ENCODE measurements around the gene SLC23A3. TPM values are rescaled to one million over a fixed set of nuclear protein-coding genes. Genes with fewer than 3 reads are reported as not detected.

Gene SLC23A3, protein sequence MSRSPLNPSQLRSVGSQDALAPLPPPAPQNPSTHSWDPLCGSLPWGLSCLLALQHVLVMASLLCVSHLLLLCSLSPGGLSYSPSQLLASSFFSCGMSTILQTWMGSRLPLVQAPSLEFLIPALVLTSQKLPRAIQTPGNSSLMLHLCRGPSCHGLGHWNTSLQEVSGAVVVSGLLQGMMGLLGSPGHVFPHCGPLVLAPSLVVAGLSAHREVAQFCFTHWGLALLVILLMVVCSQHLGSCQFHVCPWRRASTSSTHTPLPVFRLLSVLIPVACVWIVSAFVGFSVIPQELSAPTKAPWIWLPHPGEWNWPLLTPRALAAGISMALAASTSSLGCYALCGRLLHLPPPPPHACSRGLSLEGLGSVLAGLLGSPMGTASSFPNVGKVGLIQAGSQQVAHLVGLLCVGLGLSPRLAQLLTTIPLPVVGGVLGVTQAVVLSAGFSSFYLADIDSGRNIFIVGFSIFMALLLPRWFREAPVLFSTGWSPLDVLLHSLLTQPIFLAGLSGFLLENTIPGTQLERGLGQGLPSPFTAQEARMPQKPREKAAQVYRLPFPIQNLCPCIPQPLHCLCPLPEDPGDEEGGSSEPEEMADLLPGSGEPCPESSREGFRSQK
- 1.5 TPM for total RNA-seq

DNA sequence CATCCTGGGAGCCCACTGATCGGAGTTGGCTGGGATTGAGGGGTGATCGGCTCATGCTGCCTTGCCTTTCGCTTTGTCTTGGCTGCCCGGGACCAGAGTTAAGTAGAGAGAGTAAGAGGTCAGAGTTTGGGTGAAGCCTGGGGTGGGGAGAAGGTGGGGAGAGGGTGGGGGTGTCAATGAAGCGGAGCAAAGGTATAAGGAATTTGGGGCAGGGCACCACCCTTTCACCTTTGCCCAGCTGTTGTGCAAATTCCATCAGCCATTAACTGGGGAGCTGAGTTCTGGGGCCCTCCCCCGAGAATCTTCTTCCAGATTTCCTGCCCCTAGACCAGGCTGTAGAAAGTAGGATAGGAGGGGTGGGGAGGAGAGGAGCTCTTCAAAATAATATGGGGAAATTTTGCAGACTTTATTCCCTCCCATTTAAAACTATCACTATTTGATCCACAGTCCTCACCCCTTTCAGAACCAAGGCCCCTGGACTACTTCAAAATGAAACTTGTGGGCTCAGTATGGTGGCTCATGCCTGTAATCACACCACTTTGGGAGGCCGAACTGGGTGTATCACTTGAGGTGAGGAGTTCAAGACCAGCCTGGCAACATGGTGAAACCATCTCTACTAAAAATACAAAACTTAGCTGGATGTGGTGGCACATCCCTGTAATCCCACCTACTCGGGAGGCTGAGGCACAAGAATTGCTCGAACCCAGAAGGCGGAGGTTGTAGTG is at the start of gene SLC23A3:
SLC23A3 (minus strand) TSS at position 100 of the 725 bp plus-strand sequence; CDS start at position 55, 45 bp downstream.
- no peak for DNase-seq

DNA sequence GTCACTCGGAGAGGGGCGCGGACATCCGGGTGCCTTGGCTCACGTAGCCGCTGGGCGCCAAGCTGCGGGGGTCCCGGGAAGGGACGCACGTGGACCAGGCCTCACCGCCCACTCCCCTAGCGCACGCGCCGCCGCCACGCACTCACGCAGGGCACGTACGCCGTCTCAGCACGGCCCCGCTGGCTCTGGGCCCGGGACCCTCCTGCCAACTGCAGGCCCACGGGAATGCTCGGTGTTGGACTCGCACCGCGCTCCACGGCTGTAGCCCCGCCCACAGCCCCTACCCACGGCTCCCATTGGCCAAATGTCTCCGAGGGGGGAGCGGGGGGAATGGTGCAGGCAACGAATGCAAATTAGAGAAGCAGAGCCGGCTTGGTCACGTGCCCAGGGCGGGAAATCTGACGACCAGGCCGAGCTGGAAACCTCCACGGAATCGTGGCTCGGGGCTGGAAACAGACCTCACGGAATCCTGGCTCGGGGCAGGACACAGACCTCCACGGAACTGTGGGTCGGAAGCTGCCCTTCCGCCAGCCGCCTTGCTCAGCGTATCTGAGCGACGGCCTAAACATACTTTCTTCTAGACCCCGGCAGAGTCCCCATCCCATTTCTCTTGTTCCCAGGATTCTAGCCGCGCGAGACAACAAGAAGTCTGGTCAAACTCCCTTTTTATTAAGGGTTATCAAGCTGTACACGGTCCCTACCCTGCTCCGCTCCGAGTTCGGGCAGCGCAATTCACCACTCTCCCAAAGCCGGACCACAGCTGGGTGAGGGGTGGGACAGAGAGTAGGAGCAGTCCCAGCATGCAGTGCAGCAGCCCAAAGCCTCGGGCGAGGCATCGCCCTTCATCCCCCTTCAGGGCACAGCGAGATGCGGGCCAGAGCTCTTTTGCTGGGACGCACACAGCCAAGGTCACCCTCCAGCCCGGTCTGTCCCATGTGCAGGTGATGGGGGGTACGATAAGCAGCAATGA is 49.2 kb upstream of the SLC23A3 start, which contains the start of gene ABCB6:
ABCB6 (minus strand) TSS at position 227 of the 970 bp plus-strand sequence. CDS start 285 bp downstream, outside the sequence.
- peak; percentile 95 for DNase-seq

DNA sequence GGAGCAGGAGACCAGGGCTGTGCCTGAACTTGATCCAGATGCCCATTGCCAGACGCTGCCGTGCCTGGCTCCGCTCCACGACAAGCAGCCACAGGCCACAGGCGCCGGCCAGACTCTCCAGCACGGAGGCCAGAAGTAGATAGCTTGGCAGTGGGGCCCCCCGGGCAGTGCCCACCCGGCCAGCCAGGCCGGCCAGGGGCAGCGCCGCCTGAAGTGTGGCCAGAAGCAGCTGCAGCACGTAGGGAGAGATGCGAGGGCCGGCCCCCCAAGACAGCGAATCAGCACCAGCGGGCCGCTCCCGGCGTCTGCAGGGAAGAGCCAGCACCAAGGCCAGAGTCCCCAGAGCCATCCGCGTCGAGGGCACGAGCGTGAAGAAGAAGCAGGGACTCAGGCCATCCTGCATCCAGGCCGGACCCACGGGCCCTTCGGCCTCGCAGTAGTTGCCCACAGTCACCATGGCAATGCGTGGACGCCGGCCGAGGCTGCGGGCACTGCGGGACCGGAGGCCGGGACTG is 48.4 kb upstream of the SLC23A3 start:
- DNase-seq, result peak; percentile 61

DNA sequence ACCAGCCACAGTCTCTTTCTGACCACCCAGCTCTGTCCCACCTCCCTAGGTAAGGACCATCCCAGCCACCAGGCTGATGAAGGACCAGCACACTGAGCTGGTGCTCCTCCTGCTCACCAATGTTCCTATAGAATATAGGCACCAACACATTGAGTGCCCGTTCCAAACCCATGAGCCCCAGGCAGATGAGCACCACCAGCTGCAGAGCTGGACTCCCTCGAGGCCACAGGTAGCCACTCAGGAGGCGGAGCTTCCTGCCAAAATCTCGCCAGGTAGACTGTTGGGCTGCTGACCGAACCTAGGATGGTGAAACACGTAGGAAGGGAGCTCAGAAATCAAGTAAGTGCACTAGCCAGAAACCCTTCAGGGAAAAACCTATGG is 46.7 kb upstream of the SLC23A3 start:
- no peak for DNase-seq

DNA sequence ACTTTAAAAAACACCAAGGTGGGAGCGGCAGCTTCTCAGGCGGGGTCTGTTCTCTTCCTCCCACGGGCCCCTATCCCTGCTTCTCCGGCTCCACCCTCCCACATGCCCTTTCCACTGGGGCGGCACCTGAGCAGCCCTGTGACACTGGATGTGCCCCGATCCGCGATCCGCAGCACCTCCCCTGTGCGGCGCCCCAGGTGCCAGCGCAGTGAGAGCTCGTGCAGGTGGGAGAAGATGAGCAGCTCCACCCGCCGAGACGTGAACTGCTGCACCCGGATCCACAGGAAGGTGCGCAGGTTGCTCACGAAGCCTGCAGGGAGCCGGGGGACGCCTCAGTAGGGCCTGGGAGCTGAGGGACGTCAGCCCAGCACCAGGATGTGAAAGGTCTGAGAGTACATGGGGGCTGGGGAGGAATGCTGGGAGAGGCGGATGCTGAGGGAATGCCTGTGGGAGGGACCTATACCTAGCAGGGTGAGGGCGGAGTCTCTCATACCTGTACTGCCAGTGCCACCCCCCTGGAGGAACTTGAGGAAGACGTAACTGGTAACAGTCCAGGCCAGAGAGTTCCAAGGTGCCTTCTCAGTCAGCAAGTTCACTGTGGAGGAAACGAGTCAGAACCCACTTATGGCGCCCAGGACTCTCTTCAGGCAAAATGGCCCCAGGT is 46.2 kb upstream of the SLC23A3 start:
- DNase-seq, result no peak

DNA sequence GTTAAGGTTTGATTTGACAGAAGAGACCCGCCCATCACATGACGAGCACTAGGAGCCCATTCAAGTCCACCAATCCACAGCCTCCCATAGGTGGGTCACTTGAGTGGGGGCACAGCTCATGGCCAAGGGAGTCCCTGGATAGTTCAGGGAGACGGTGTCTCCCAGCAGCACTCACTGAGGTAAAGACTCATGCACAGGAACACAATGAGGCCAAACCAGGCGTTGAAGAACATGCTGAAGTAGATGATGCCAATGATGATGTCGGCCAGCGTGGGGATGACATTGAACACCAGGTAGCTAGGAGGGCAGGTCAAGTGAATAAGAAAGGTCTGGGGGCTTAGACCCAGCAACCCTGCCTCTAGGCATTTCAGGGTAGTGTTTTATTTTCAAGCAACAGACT is 45.0 kb upstream of the SLC23A3 start:
- no peak for DNase-seq

DNA sequence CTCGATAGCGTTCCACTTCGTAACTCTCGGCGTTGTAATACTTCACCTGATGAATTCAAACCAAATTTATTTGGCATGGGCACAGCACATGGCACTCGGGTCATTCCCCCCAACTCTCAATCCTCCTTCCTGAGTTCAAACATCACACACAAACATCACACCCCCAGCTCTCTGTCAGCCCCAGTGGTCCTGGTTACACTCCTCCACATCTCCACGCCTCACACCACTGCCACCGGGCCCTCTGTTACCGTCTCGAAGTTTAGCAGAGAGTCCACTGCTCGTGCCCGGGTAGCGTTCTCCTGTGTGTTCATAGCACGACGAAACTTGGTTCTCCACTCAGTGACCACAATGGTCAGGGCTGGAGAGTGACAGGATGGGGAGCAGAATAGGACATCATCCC is 44.3 kb upstream of the SLC23A3 start:
- DNase-seq, result no peak

DNA sequence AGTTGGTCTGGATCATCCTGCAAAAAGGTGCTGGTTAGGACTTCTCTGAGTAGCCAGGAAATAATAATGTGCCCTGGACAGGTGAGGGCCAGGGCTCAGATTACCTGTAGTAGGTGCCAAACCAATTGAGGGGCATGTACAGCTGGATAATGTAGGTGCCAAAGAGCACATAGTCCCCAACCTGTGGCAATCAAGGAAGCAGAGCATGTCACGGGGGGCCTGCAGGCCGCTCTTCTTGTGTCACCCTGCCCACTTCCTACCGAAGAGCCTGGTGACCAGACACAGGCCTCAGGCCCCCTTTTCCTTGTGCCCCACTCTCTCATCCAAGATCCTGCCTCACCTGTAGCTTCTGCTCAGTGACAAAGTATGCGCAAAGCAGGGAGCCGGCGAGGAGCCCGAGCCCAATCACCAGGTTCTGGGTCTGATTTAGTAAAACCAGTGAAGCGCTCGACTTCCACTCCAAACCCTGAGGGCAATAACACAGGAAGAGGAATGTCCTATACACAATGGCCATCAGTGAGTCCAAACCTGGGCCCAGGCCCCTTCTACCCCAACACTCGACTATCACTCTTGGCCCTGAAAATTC is 43.8 kb upstream of the SLC23A3 start:
- no peak for DNase-seq

DNA sequence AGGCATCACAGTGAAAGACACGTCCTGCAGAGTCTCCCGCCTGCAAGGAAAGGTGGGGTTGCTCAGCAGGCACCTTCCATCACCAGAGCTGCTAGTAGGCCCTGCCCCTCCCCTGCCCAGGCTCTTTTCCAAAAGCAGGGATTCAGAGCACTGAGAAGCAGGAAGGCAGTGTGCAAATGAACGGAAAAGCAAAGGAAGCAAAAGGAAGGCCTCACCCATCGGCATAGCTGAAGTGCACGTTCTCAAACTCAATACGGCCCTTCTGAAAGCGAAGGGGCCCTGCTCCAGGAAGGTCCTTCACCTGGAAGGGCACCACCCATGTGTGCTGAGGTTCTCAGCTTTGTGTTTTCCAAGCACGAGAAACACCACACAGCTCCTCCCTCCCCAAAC is 43.2 kb upstream of the SLC23A3 start:
- no peak for DNase-seq

DNA sequence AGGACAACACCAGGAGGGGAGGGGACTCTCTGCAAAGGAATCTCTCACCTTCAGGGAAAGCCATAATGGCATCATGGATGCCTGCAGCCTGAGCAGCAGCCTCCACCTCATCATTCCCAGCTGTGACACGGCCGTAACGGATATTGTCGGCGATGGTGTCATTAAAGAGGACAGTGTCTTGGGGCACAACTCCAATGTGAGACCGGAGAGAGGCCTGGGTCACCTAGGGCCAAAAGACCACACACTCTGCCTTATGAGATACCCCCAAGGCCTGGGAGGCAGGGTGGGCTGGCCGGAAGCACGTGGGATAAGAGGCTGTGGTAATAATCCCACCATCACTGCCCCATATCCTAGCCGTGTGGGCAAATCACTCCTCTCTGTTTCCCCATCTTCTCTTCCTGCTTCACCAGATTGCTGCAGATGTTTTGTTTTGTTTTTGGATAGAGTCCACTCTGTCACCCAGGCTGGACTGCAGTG is 41.1 kb upstream of the SLC23A3 start:
- DNase-seq, result no peak

DNA sequence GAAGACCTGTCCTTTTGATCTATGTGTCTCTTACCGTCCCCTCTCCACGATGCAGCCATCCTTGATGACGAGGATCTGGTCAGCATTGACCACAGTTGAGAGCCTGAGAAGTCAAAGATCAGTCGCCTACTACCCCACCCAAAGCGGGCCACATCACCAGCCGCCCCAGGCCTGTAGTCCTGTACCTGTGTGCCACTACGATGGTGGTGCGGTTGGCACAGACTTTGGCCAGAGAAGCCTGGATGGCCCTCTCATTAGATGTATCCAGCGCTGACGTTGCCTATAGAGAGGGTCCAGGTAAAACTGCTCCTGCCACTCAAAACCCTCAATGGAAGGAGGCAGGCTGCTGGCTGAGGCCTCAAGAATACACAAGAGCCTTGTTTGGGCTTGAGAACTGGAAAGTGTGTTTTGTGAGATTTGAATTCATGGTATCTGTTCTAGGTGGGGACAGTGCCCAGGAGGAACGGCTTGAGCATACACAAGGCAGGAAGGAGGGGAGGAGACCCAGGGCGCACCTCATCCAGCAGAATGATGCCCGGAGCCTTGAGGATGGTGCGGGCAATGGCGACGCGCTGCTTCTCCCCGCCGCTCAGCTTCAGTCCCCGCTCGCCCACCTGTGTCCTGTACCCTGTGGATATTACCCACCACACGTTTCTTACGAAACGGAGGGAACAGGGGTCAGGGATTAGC is 40.5 kb upstream of the SLC23A3 start:
- DNase-seq, result no peak

DNA sequence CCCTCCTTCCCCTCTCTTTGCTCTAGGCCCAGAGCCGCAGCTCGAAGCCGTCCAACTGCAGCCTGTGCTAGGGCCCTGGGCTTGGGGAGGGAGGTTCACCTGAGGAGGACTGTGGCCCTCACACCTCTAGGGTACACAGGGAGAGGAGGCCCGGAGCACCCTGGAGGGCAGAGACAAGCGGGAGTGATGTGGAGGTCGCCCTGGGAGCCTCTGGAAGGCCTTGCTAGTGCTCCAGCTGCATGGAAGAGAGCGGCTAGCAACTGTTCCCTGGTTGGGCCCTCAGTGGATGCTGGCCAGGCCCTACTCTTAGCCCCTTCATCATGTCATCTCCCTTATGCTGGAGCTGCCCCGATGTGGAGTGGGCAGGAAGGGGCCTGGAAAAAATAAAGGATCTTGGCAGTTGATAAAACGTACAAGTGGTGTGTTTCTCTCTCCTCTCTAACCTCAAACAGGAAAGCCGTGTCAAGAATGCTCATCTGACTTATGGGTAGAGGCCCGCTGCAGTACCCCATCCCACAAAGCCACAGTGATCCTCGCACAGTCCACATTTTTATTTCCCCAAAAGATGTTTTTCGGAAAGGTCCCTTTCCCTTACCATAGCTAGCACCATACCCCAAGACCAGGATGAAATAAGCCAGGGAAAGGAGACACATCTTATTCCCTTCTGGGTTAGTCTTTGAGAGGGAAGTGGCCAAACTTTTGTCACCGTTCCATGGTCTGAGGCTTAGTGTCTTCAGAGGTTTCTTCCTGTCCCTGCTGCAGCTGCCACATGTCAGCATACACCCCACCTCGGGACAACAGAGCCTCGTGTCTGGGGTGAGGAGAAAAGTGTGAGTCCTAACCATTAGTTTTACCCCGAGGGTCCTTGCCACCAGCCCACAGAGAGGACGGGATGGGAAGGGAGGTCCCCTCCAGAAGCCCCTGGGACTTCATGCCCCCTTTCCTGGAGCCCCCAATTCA is 39.7 kb upstream of the SLC23A3 start:
- no peak for DNase-seq

DNA sequence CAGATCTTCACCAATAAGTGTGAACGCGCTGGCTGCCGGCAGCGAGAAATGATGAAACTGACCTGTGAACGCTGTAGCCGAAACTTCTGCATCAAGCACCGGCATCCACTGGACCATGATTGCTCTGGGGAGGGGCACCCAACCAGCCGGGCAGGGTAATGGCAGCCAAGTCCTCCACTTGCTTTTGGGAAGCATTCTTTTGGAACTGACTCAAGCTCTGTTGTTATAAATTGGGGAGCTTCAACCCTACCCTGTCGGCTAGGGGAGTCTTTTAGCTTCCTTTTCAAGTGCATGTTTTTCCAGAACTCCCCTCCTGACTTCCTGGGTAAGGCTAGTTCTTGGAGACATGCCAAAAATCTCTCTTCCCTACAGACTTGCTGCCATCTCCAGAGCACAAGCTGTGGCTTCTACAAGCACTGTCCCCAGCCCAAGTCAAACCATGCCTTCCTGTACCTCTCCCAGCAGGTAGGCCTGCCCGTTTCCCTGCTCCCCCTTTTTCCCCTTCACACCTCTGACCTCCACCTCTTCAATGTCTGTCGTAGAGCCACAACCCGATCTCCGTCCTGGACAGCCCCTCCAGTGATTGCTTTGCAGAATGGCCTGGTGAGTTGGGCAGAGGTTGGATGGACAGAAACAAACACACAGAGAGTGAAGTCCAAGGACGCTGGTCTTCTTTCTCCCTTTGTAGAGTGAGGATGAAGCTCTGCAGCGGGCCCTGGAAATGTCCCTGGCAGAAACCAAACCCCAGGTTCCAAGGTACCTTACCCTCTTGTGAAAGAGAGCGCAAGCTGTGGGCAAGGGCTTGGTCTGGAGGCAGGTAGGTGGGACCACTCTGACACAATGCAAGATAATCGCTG is 38.3 kb upstream of the SLC23A3 start:
- DNase-seq, result no peak

DNA sequence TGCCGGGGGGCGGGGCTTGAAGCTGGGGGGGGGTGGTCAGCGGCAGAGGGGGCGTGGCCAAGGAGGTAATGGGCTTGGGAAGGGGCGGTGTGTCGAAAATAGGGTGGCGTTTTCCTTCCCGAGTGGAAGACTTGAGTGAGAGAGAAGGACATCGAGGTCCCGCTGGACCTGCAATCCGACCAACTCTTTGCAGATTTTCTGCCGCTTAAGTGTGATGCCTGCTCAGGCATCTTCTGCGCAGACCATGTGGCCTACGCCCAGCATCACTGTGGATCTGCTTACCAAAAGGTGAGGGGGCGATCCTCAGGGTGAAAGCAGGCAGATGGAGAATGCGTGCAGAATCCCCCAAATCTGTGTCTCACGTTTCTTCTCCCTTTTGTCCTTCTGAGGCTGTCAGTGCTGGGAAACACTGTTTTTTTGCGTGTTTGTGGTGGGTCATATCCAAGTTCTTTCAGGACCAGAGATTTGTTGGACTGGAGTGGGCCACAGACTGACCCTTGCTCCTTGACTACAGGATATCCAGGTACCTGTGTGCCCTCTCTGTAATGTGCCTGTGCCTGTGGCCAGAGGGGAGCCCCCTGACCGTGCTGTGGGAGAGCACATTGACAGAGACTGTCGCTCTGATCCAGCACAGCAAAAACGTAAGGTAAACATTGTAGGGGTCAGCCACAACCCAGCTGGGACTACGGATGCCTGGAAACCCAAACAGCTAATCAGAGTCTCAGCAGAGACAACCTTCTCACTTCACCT is 37.5 kb upstream of the SLC23A3 start:
- DNase-seq, result no peak

DNA sequence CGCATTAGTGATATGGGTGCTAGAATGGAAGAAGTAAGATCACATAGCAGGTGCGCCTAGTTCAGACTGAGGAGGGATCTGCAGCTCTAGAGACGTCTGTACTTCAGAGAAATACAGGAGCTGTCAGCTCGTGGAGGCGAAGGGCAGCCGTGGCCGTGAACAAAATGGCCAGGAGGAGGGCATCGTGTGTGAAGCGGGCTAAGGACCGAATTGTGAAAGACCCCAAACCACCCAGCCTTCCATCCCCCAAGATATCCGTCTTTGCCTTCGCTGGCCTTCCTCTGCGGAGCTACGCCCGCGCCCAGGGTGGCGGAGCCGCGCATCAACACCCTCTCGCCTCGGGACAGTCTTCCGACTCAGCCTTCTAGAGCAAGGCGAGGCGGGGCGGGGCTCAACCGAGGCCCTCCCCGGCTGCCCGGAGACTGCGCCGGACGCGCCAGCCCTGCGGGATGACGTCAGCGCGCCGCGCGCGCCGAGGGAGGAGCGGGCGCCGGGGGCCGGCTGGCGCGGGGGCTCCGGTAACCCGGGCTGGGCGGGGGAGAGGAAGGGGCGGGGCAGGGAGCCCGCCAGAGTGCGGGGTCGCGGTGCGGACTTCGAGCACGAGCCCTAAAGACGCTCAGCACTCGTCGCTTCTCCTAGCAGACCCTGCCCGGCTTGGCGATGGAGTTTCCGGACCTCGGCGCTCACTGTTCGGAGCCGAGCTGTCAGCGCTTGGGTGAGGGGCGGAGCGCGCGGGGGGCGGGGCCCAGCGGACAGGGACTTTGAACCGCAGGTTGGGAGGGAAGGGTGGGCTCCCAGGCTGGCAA is 36.7 kb upstream of the SLC23A3 start, which contains the start of gene ZFAND2B:
ZFAND2B (plus strand) TSS at position 455 of the 806 bp plus-strand sequence; CDS start at position 661, 206 bp downstream.
- peak; percentile 93 for DNase-seq

DNA sequence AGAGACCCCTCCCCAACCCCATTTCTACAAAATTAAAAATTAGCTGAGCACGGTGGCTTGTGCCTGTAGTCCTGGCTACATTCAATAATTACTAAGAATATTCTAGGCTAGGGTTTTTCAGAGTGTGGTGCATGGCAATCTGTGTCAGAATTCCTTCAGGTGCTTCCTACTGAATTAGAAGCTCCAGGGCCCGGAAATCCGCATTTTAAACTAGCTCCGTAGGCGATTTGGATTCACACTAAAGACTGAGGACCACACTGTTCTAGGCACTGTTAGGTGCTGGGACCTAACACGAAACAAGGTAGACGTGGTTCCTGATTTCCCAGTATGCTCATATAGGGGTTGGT is 36.1 kb upstream of the SLC23A3 start:
- no peak for DNase-seq
